ENCODE measurements around the gene IVNS1ABP.

DNA sequence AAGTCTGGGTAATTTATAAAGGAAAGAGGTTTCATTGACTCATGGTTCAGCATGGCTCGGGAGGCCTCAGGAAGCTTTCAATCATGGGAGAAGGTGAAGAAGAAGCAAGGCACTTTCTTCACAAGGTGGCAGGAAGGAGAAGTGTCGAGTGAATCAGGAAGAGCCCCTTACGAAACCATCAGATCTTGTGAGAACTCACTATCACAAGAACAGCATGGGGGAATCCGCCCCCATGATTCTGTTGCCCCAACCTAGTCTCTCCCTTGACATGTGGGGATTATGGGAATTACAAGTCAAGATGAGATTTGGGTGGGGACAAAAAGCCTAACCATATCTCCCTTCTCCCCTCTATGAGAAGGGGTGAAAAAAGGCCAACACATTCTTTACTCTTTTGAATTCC is 11.2 kb upstream of the IVNS1ABP start:
- TF ChIP-seq JUND (IDR thresholded peaks at IDR 0.05) (no peak), TAF1 (conservative IDR thresholded peaks at IDR 0.05) (no peak), YY1 (IDR thresholded peaks at IDR 0.05) (no peak), RAD21 (IDR thresholded peaks at IDR 0.05) (no peak), NR2F2 (IDR thresholded peaks at IDR 0.05) (no peak), SP1 (IDR thresholded peaks at IDR 0.05) (no peak)
- TF ChIP-seq, protein P1, sequence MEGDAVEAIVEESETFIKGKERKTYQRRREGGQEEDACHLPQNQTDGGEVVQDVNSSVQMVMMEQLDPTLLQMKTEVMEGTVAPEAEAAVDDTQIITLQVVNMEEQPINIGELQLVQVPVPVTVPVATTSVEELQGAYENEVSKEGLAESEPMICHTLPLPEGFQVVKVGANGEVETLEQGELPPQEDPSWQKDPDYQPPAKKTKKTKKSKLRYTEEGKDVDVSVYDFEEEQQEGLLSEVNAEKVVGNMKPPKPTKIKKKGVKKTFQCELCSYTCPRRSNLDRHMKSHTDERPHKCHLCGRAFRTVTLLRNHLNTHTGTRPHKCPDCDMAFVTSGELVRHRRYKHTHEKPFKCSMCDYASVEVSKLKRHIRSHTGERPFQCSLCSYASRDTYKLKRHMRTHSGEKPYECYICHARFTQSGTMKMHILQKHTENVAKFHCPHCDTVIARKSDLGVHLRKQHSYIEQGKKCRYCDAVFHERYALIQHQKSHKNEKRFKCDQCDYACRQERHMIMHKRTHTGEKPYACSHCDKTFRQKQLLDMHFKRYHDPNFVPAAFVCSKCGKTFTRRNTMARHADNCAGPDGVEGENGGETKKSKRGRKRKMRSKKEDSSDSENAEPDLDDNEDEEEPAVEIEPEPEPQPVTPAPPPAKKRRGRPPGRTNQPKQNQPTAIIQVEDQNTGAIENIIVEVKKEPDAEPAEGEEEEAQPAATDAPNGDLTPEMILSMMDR (IDR thresholded peaks at IDR 0.05; ENCODE audit: low read depth, low read length, missing input control), result no peak
- TF ChIP-seq, protein P2, sequence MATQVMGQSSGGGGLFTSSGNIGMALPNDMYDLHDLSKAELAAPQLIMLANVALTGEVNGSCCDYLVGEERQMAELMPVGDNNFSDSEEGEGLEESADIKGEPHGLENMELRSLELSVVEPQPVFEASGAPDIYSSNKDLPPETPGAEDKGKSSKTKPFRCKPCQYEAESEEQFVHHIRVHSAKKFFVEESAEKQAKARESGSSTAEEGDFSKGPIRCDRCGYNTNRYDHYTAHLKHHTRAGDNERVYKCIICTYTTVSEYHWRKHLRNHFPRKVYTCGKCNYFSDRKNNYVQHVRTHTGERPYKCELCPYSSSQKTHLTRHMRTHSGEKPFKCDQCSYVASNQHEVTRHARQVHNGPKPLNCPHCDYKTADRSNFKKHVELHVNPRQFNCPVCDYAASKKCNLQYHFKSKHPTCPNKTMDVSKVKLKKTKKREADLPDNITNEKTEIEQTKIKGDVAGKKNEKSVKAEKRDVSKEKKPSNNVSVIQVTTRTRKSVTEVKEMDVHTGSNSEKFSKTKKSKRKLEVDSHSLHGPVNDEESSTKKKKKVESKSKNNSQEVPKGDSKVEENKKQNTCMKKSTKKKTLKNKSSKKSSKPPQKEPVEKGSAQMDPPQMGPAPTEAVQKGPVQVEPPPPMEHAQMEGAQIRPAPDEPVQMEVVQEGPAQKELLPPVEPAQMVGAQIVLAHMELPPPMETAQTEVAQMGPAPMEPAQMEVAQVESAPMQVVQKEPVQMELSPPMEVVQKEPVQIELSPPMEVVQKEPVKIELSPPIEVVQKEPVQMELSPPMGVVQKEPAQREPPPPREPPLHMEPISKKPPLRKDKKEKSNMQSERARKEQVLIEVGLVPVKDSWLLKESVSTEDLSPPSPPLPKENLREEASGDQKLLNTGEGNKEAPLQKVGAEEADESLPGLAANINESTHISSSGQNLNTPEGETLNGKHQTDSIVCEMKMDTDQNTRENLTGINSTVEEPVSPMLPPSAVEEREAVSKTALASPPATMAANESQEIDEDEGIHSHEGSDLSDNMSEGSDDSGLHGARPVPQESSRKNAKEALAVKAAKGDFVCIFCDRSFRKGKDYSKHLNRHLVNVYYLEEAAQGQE (IDR thresholded peaks at IDR 0.05), result no peak
- TF ChIP-seq, protein P3, sequence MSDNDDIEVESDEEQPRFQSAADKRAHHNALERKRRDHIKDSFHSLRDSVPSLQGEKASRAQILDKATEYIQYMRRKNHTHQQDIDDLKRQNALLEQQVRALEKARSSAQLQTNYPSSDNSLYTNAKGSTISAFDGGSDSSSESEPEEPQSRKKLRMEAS (IDR thresholded peaks at IDR 0.05), result no peak
- TF ChIP-seq, protein P4, sequence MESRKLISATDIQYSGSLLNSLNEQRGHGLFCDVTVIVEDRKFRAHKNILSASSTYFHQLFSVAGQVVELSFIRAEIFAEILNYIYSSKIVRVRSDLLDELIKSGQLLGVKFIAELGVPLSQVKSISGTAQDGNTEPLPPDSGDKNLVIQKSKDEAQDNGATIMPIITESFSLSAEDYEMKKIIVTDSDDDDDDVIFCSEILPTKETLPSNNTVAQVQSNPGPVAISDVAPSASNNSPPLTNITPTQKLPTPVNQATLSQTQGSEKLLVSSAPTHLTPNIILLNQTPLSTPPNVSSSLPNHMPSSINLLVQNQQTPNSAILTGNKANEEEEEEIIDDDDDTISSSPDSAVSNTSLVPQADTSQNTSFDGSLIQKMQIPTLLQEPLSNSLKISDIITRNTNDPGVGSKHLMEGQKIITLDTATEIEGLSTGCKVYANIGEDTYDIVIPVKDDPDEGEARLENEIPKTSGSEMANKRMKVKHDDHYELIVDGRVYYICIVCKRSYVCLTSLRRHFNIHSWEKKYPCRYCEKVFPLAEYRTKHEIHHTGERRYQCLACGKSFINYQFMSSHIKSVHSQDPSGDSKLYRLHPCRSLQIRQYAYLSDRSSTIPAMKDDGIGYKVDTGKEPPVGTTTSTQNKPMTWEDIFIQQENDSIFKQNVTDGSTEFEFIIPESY (IDR thresholded peaks at IDR 0.05), result no peak
- TF ChIP-seq, protein P5, sequence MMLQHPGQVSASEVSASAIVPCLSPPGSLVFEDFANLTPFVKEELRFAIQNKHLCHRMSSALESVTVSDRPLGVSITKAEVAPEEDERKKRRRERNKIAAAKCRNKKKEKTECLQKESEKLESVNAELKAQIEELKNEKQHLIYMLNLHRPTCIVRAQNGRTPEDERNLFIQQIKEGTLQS (IDR thresholded peaks at IDR 0.05), result no peak
